ENCODE data around the gene HECTD3. TPM values are rescaled to one million over a fixed set of nuclear protein-coding genes. Genes with fewer than 3 reads are reported as not detected.

Gene HECTD3
- total RNA-seq, 4 donors from 2014 or later = 70.5 to 321 (median 133) TPM

- Histone ChIP-seq H3K27ac (no peak overlapping the region), H3K9me3 (no peaks in the 10 kb centered on the region), H3K4me1 (peaks cover 18 to 36% (median 30%) of the 10 kb centered on the region in 4 donors), H3K27me3 (no peaks in the 10 kb centered on the region), H3K4me3 (no peak overlapping the region), H3K36me3 (peaks cover 0 to 52% (median 21%) of the 10 kb centered on the region in 4 donors)
- intact Hi-C loops (cut with DNase I; ENCODE audit: low total_unique reads) (no loop called here), in situ Hi-C loops (cut with MboI; ENCODE audit: low pct_ligation_motif_present in 1 of 4, low pct_unique_long_range_greater_than_20kb in 1 of 4, low sequenced_read_pairs in 3 of 4) (loop anchor here in 2 of 4 donors (25.0 kb wide), 2 partner anchors 171 to 221 kb away; partner anchors contain the start of genes BEST4 (in 1 of the 2), PTCH2 (in 1 of the 2) and RPS8 (in 1 of the 2))
- WGBS, 2 donors (ENCODE audit: low coverage in 1 of 2) = 86 to 92% methylated on average over 5 to 12 of the region's 12 CpGs
- DNase-seq = no peak
- TF ChIP-seq EP300 (IDR thresholded peaks at IDR 0.05; ENCODE audit: low read depth) = no peak
Measured at GRCh38 chr1:45008516-45008915, 2.6 kb downstream of the HECTD3 start.

- Histone ChIP-seq H3K4me1 (peaks cover 16 to 34% (median 26%) of the 10 kb centered on the region in 4 donors), H3K9me3 (no peaks in the 10 kb centered on the region), H3K27me3 (no peaks in the 10 kb centered on the region), H3K27ac (no peak overlapping the region), H3K4me3 (no peak overlapping the region), H3K36me3 (peaks cover 0 to 56% (median 23%) of the 10 kb centered on the region in 4 donors)
- in situ Hi-C loops (cut with MboI; ENCODE audit: low pct_ligation_motif_present in 1 of 4, low pct_unique_long_range_greater_than_20kb in 1 of 4, low sequenced_read_pairs in 3 of 4) (loop anchor here in 2 of 4 donors (25.0 kb wide), 2 partner anchors 171 to 221 kb away; partner anchors contain the start of genes BEST4 (in 1 of the 2), PTCH2 (in 1 of the 2) and RPS8 (in 1 of the 2)), intact Hi-C loops (cut with DNase I; ENCODE audit: low total_unique reads) (no loop called here)
- TF ChIP-seq POLR2A (IDR thresholded peaks at IDR 0.05) (no peak), POLR2AphosphoS5 (IDR thresholded peaks at IDR 0.05) (no peak), EP300 (IDR thresholded peaks at IDR 0.05; ENCODE audit: low read depth) (no peak), CTCF (IDR thresholded peaks at IDR 0.05) (no peak)
- WGBS, 2 donors (ENCODE audit: low coverage in 1 of 2) = 87% methylated on average over 3 of the region's 3 CpGs; no CpG with 5 or more reads in 1 of the 2 donors
- no peak for DNase-seq
Measured at GRCh38 chr1:45008076-45008475, 3.0 kb downstream of the HECTD3 start.

- no peak for TF ChIP-seq POLR2AphosphoS5 (IDR thresholded peaks at IDR 0.05)
- TF ChIP-seq EP300 (IDR thresholded peaks at IDR 0.05; ENCODE audit: low read depth) = no peak
- no peak for TF ChIP-seq CTCF (IDR thresholded peaks at IDR 0.05)
- no peak for TF ChIP-seq POLR2A (IDR thresholded peaks at IDR 0.05)
- Histone ChIP-seq H3K27ac (no peak overlapping the region), H3K9me3 (no peaks in the 10 kb centered on the region), H3K27me3 (no peaks in the 10 kb centered on the region), H3K36me3 (peaks cover 0 to 63% (median 23%) of the 10 kb centered on the region in 4 donors), H3K4me3 (no peak overlapping the region), H3K4me1 (peaks cover 14 to 27% (median 18%) of the 10 kb centered on the region in 4 donors)
- in situ Hi-C loops (cut with MboI; ENCODE audit: low pct_ligation_motif_present in 1 of 4, low pct_unique_long_range_greater_than_20kb in 1 of 4, low sequenced_read_pairs in 3 of 4) (loop anchor here in 2 of 4 donors (25.0 kb wide), 2 partner anchors 170 to 220 kb away; partner anchors contain the start of genes BEST4 (in 1 of the 2), PTCH2 (in 1 of the 2) and RPS8 (in 1 of the 2)), intact Hi-C loops (cut with DNase I; ENCODE audit: low total_unique reads) (no loop called here)
- DNase-seq = no peak
- WGBS, 2 donors (ENCODE audit: low coverage in 1 of 2) = 93% methylated on average over 11 of the region's 11 CpGs; no CpG with 5 or more reads in 1 of the 2 donors
Measured at GRCh38 chr1:45007311-45007710, 3.8 kb downstream of the HECTD3 start.

- no peaks in the 10 kb centered on the region for H3K9me3 ChIP-seq
- TF ChIP-seq POLR2AphosphoS5 (IDR thresholded peaks at IDR 0.05) (no peak), EP300 (IDR thresholded peaks at IDR 0.05; ENCODE audit: low read depth) (no peak), POLR2A (IDR thresholded peaks at IDR 0.05) (no peak), CTCF (IDR thresholded peaks at IDR 0.05) (no peak)
- peaks cover 9 to 17% (median 11%) of the 10 kb centered on the region in 4 donors for H3K4me1 ChIP-seq
- in situ Hi-C loops (cut with MboI; ENCODE audit: low pct_ligation_motif_present in 1 of 4, low pct_unique_long_range_greater_than_20kb in 1 of 4, low sequenced_read_pairs in 3 of 4) = loop anchor here in 2 of 4 donors (25.0 kb wide), 2 partner anchors 168 to 218 kb away; partner anchors contain the start of genes BEST4 (in 1 of the 2), PTCH2 (in 1 of the 2) and RPS8 (in 1 of the 2)
- WGBS, 2 donors (ENCODE audit: low coverage in 1 of 2) = no CpG with 5 or more reads among the region's 6 CpGs
- H3K4me3 ChIP-seq = no peak overlapping the region
- H3K27me3 ChIP-seq = no peaks in the 10 kb centered on the region
- intact Hi-C loops (cut with DNase I; ENCODE audit: low total_unique reads) = no loop called here
- peaks cover 0 to 63% (median 23%) of the 10 kb centered on the region in 4 donors for H3K36me3 ChIP-seq
- H3K27ac ChIP-seq = no peak overlapping the region
- DNase-seq = no peak
Measured at GRCh38 chr1:45005761-45006160, 5.4 kb downstream of the HECTD3 start.
